PC-3 (cell line): Measurements from ENCODE around the gene UGT1A5. TPM values are rescaled to one million over a fixed set of nuclear protein-coding genes. Genes with fewer than 3 reads are reported as not detected.
A peak's percentile ranks its signal among the peaks of the same experiment; 100 is the strongest.

Experiments used
- ATAC-seq: fragments of 200-7000 bp; cut with Tn5 transposase; 2 replicates; pipeline ENCODE4 v1.9.1; 2020; ENCODE audit warnings: mild to moderate bottlenecking, moderate library complexity
- BruUV-seq: library from RNA; stranded (reverse); fragments of 400-500 nt; replicated peaks from 2 replicates; lab custom pipeline; 2021; lab: Mats Ljungman, UMichigan
- CTCF ChIA-PET: fragments of 300-600 bp; sonication (Branson Sonifier 250); formaldehyde crosslinking; loops from one replicate; lab custom pipeline; 2022; ENCODE audit warnings: antibody characterized with exemption; lab: Charles Lee
- POLR2A ChIA-PET: fragments of 300-600 bp; sonication (Branson Sonifier 250); formaldehyde crosslinking; loops from one replicate; lab custom pipeline; 2022; ENCODE audit warnings: antibody characterized with exemption; ENCODE audit not compliant: unreplicated experiment; lab: Charles Lee
- DNase-seq: peaks from one replicate; pipeline ENCODE4 v3.0.0-alpha.2; 2015
- H2AFZ ChIP-seq: fragments of 300-600 bp; sonication (generic); 2 replicates; pipeline ENCODE4 v1.6.0; 2016; ENCODE audit warnings: antibody characterized with exemption, low read length
- H3F3A ChIP-seq: fragments of 300-600 bp; sonication (generic); one replicate; pipeline ENCODE4 v1.6.0; 2017; ENCODE audit warnings: antibody characterized with exemption, low read length, control low read depth, mild to moderate bottlenecking; ENCODE audit not compliant: unreplicated experiment
- H3K27ac ChIP-seq: fragments of 300-600 bp; sonication (generic); 2 replicates; pipeline ENCODE4 v1.5.1; 2016; ENCODE audit warnings: mild to moderate bottlenecking, low read length
- H3K27me3 ChIP-seq: fragments of 300-600 bp; sonication (generic); 2 replicates; pipeline ENCODE4 v1.6.1; 2016; ENCODE audit warnings: low read length, mixed read lengths
- H3K36me3 ChIP-seq: fragments of 300-600 bp; sonication (generic); 2 replicates; pipeline ENCODE4 v1.6.1; 2016; ENCODE audit warnings: low read depth, mixed run types, low read length, mixed read lengths
- H3K4me1 ChIP-seq: fragments of 300-600 bp; sonication (generic); 2 replicates; pipeline ENCODE4 v1.5.1; 2016; ENCODE audit warnings: low read length; ENCODE audit not compliant: insufficient read depth
- H3K4me2 ChIP-seq: fragments of 300-600 bp; sonication (generic); 2 replicates; pipeline ENCODE4 v1.6.0; 2016; ENCODE audit warnings: low read length
- H3K4me3 ChIP-seq: fragments of 300-600 bp; sonication (generic); 2 replicates; pipeline ENCODE4 v1.5.1; 2016; ENCODE audit warnings: mild to moderate bottlenecking, low read length, mixed read lengths
- H3K79me2 ChIP-seq: fragments of 300-600 bp; sonication (generic); 2 replicates; pipeline ENCODE4 v1.6.1; 2017; ENCODE audit warnings: low read length, mixed read lengths
- H3K9ac ChIP-seq: fragments of 300-600 bp; sonication (generic); 2 replicates; pipeline ENCODE4 v1.6.0; 2016; ENCODE audit warnings: mild to moderate bottlenecking, low read length
- H3K9me2 ChIP-seq: fragments of 300-600 bp; sonication (generic); replicated peaks from 2 replicates; pipeline ENCODE4 v1.6.1; 2016; ENCODE audit warnings: mixed run types, low read length, mixed read lengths
- H3K9me3 ChIP-seq: fragments of 300-600 bp; sonication (generic); 2 replicates; pipeline ENCODE4 v1.6.1; 2016; ENCODE audit warnings: low read length, mixed read lengths
- H4K20me1 ChIP-seq: fragments of 300-600 bp; sonication (generic); 2 replicates; pipeline ENCODE4 v1.6.1; 2016; ENCODE audit warnings: low read length, mixed read lengths
- EZH2 ChIP-seq: fragments of 300-600 bp; sonication (generic); IDR thresholded peaks from one replicate; pipeline ENCODE4 v1.6.1; 2017; ENCODE audit warnings: antibody characterized with exemption, mild to moderate bottlenecking, low read length; ENCODE audit not compliant: unreplicated experiment
- EZH2phosphoT487 ChIP-seq: fragments of 300-600 bp; sonication (generic); IDR thresholded peaks from 2 replicates; pipeline ENCODE4 v1.6.1; 2018; ENCODE audit warnings: mild to moderate bottlenecking, antibody characterized with exemption, low read length, borderline replicate concordance
- intact Hi-C: fragments of 100-400 bp; cut with micrococcal nuclease; formaldehyde crosslinking; loops from 2 replicates; pipeline ENCODE4 v1.9.0; 2023
- total RNA-seq: library from RNA; depleted of rRNA; stranded (reverse); fragments of >200 nt; gene quantifications from 2 replicates; pipeline ENCODE4 v1.2.3, GENCODE V29; 2014
- TF ChIP-seq, protein P1 (sequence below): fragments of 300-600 bp; sonication (generic); conservative IDR thresholded peaks from 2 replicates; pipeline ENCODE4 v1.5.1; 2017; ENCODE audit warnings: antibody characterized with exemption, low read depth, mild to moderate bottlenecking, low read length

The UGT1A5 gene
- total RNA-seq, 1 experiment from 2014 or later, result not detected

- TF ChIP-seq EZH2phosphoT487 (no peak), EZH2 (no peak)
- TF ChIP-seq, protein P1, sequence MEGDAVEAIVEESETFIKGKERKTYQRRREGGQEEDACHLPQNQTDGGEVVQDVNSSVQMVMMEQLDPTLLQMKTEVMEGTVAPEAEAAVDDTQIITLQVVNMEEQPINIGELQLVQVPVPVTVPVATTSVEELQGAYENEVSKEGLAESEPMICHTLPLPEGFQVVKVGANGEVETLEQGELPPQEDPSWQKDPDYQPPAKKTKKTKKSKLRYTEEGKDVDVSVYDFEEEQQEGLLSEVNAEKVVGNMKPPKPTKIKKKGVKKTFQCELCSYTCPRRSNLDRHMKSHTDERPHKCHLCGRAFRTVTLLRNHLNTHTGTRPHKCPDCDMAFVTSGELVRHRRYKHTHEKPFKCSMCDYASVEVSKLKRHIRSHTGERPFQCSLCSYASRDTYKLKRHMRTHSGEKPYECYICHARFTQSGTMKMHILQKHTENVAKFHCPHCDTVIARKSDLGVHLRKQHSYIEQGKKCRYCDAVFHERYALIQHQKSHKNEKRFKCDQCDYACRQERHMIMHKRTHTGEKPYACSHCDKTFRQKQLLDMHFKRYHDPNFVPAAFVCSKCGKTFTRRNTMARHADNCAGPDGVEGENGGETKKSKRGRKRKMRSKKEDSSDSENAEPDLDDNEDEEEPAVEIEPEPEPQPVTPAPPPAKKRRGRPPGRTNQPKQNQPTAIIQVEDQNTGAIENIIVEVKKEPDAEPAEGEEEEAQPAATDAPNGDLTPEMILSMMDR, result no peak
- Histone ChIP-seq H3K4me3 (no peak overlapping the region), H3K79me2 (no peaks in the 10 kb centered on the region), H3K4me2 (no peak overlapping the region), H3K36me3 (no peaks in the 10 kb centered on the region), H3K27ac (no peak overlapping the region), H3K9me3 (no peaks in the 10 kb centered on the region), H3F3A (no peaks in the 10 kb centered on the region), H4K20me1 (no peaks in the 10 kb centered on the region), H3K9ac (no peak overlapping the region), H3K4me1 (no peaks in the 10 kb centered on the region), H3K27me3 (no peaks in the 10 kb centered on the region), H3K9me2 (no peaks in the 10 kb centered on the region), H2AFZ (no peak overlapping the region)
- CTCF ChIA-PET, result no interaction called here
- ATAC-seq, result peak; percentile 53
- no TSS peak for BruUV-seq
- POLR2A ChIA-PET, result interaction anchor here (0.6 kb wide), 1 partner anchor 64 kb away, joined by 4 read pairs; no protein-coding TSS in a partner anchor
- intact Hi-C loops, result no loop called here
- DNase-seq, result peak; percentile 31
These were observed 68.1 kb downstream of the UGT1A5 start for GRCh38 chr2:233780771-233781170.

DNA sequence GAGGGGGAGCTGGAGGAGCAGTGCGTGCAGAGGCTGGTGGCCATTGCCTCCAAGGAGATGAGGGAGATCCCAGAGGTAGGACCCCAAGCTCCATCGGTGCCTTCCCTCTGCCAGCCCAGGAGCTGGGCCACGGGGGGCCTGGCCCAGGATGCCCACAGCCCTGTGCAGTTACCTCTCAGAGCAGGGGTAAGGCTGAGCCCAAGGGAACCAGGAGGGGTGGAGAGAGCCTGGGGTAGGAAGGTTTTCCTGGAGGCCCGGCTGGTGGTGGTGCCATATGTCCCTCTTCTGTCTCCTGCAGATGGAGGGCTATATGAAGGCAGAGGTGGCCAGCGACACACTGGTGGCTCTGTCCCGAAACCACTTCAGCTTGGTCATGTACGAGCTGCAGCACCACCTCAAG, 76.8 kb downstream of the UGT1A5 start:
- H3K36me3 ChIP-seq, result no peaks in the 10 kb centered on the region
- H3K4me3 ChIP-seq, result no peak overlapping the region
- no peak overlapping the region for H2AFZ ChIP-seq
- DNase-seq, result no peak
- intact Hi-C loops, result no loop called here
- no peaks in the 10 kb centered on the region for H3F3A ChIP-seq
- no peaks in the 10 kb centered on the region for H3K79me2 ChIP-seq
- ChIA-PET POLR2A (no interaction called here), CTCF (no interaction called here)
- H3K4me2 ChIP-seq, result no peak overlapping the region
- no TSS peak for BruUV-seq
- H4K20me1 ChIP-seq, result no peaks in the 10 kb centered on the region
- no peaks in the 10 kb centered on the region for H3K9me3 ChIP-seq
- no peaks in the 10 kb centered on the region for H3K4me1 ChIP-seq
- no peaks in the 10 kb centered on the region for H3K27me3 ChIP-seq
- H3K9ac ChIP-seq, result no peak overlapping the region
- no peak overlapping the region for H3K27ac ChIP-seq
- H3K9me2 ChIP-seq, result no peaks in the 10 kb centered on the region
- TF ChIP-seq EZH2phosphoT487, result no peak
- TF ChIP-seq EZH2, result no peak
- TF ChIP-seq, protein P1, result no peak
- no peak for ATAC-seq

DNA sequence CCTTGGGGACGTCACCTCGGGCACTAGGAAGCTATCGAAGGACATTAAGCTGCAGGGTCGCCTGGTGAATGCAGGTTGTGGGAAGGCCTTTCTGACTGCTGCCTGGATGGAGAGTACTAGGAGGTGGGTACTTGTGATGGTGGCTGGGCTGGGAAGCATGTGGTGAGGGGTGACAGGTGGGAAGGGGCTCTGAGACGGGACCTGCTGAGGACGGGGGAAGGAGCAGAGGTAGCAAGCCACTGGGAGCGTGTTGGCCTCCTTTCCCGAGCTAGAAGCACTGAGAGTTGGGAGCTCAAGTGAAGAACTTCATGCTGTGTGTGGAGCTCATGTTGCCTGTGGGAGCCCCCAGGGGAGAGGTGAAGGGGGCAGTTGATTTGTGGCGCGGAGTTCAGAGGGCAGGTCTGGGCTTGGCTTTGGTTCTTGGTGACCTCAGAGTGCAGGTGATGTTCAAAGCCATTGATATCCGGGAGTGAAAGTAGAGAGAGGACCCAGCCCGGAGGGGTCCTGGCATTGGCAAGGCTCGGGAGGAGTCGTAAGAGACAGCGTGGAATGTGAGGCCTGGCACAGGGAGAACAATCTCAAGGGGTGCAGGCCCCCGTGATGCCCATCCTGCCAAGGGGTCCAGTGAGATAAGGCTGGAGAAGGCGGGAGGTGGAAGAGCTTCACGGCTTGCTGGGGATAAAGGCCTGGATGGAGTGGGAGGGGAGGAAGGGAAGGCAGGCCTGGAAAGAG, 78.6 kb downstream of the UGT1A5 start:
- DNase-seq, result no peak

More for the DNA sequence above, 78.6 kb downstream of the UGT1A5 start:
- H3K4me2 ChIP-seq, result no peak overlapping the region
- H3K4me1 ChIP-seq, result no peaks in the 10 kb centered on the region
- ChIA-PET POLR2A (no interaction called here), CTCF (no interaction called here)
- H3F3A ChIP-seq, result no peaks in the 10 kb centered on the region
- H3K9ac ChIP-seq, result no peak overlapping the region
- H3K27me3 ChIP-seq, result no peaks in the 10 kb centered on the region
- no peaks in the 10 kb centered on the region for H3K9me2 ChIP-seq
- no peak for ATAC-seq
- no peaks in the 10 kb centered on the region for H3K79me2 ChIP-seq
- no peak overlapping the region for H3K27ac ChIP-seq
- TF ChIP-seq EZH2 (no peak), EZH2phosphoT487 (no peak)
- TF ChIP-seq, protein P1, result no peak
- no TSS peak for BruUV-seq
- H3K9me3 ChIP-seq, result no peaks in the 10 kb centered on the region
- no peaks in the 10 kb centered on the region for H4K20me1 ChIP-seq
- no peak overlapping the region for H2AFZ ChIP-seq
- H3K36me3 ChIP-seq, result no peaks in the 10 kb centered on the region
- intact Hi-C loops, result no loop called here
- H3K4me3 ChIP-seq, result no peak overlapping the region
